ENCODE measurements around the gene TRIP10.

DNA sequence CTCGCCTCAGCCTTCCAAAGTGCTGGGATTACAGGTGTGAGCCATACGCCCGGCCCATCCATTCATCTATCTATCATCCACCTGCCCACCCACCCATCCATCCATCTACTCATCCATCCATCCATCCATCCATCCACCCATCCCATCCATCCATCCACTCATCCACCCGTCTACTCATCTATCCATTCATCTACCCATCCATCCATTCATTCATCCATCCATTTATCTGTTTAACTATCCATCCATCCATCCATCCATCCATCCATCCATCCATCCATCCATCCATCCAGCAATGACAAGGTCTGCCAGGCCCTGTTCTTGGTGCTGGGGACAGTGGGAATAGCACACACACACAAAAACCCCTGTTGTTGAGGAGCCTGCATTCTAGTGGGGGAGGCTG is 37.5 kb downstream of the TRIP10 start:
- no peak for TF ChIP-seq CTCF (IDR thresholded peaks at IDR 0.05)
- no peak for TF ChIP-seq POLR2A (IDR thresholded peaks at IDR 0.05)
- no peak for TF ChIP-seq POLR2AphosphoS5 (IDR thresholded peaks at IDR 0.05)
